Measurements from ENCODE around the gene ZDHHC14. TPM values are rescaled to one million over a fixed set of nuclear protein-coding genes. Genes with fewer than 3 reads are reported as not detected.

The ZDHHC14 gene
- polyA plus RNA-seq, 1 donor (not counting 4 experiments of a cell fraction or from before 2014, with no cell fraction given), result 6.4 TPM

GRCh38 chr6:157603314-157603940 is 222.4 kb downstream of the ZDHHC14 start:
- no peaks in the 10 kb centered on the region for H3K9me3 ChIP-seq (ENCODE audit: control insufficient read depth, low read depth, low read length)
- no peaks in the 10 kb centered on the region for H3K4me1 ChIP-seq (ENCODE audit: control insufficient read depth, extremely low read depth, insufficient read depth, low read length)
- FAIRE-seq, result no peak
- DNase-seq (ENCODE audit: low read depth, low spot score), result no peak
- H3K27ac ChIP-seq (ENCODE audit: control insufficient read depth, insufficient read depth, low read length), result no peak overlapping the region
- H3K4me2 ChIP-seq (ENCODE audit: control insufficient read depth, extremely low read depth, insufficient read depth, low read depth, low read length), result no peak overlapping the region
- H3K9me1 ChIP-seq (ENCODE audit: control insufficient read depth, extremely low read depth, insufficient read depth, low read length), result no peaks in the 10 kb centered on the region
- H2AFZ ChIP-seq (ENCODE audit: control insufficient read depth, low read length), result no peak overlapping the region
- H3K27me3 ChIP-seq (ENCODE audit: control insufficient read depth, extremely low read depth, insufficient read depth, low read length), result no peaks in the 10 kb centered on the region
- no peak overlapping the region for H3K9ac ChIP-seq (ENCODE audit: control insufficient read depth, extremely low read depth, insufficient read depth, low read length)
- dilution Hi-C loops (cut with MboI; ENCODE audit: extremely low pct_ligation_motif_present, low sequenced_read_pairs), result no loop called here
- no peak overlapping the region for H3K4me3 ChIP-seq (ENCODE audit: control insufficient read depth in 2 of 3, extremely low read depth in 1 of 3, insufficient read depth in 2 of 3, low read depth in 1 of 3, low read length in 3 of 3)
- no peaks in the 10 kb centered on the region for H3K79me2 ChIP-seq (ENCODE audit: control insufficient read depth, insufficient read depth, low read length)
- H4K20me1 ChIP-seq (ENCODE audit: control insufficient read depth, extremely low read depth, insufficient read depth, low read length), result no peaks in the 10 kb centered on the region
- H3K36me3 ChIP-seq (ENCODE audit: control insufficient read depth in 2 of 2, extremely low read depth in 1 of 2, insufficient read depth in 2 of 2, low read length in 2 of 2), result peaks cover 0 to 2% of the 10 kb centered on the region in 2 experiments
- TF ChIP-seq CTCF (optimal IDR thresholded peaks at IDR 0.05 in 1 of 3, IDR thresholded peaks at IDR 0.05 in 1 of 3, conservative IDR thresholded peaks at IDR 0.05 in 1 of 3; ENCODE audit: extremely low read depth in 1 of 3, insufficient read depth in 2 of 3, low read length in 3 of 3), result no peak

GRCh38 chr6:157603971-157604370 is 223.0 kb downstream of the ZDHHC14 start:
- Histone ChIP-seq H2AFZ (ENCODE audit: control insufficient read depth, low read length) (no peak overlapping the region), H3K27me3 (ENCODE audit: control insufficient read depth, extremely low read depth, insufficient read depth, low read length) (no peaks in the 10 kb centered on the region), H3K4me2 (ENCODE audit: control insufficient read depth, extremely low read depth, insufficient read depth, low read depth, low read length) (no peak overlapping the region), H3K4me3 (ENCODE audit: control insufficient read depth in 2 of 3, extremely low read depth in 1 of 3, insufficient read depth in 2 of 3, low read depth in 1 of 3, low read length in 3 of 3) (no peak overlapping the region), H3K9me1 (ENCODE audit: control insufficient read depth, extremely low read depth, insufficient read depth, low read length) (no peaks in the 10 kb centered on the region), H4K20me1 (ENCODE audit: control insufficient read depth, extremely low read depth, insufficient read depth, low read length) (no peaks in the 10 kb centered on the region), H3K4me1 (ENCODE audit: control insufficient read depth, extremely low read depth, insufficient read depth, low read length) (no peaks in the 10 kb centered on the region), H3K27ac (ENCODE audit: control insufficient read depth, insufficient read depth, low read length) (no peak overlapping the region), H3K9ac (ENCODE audit: control insufficient read depth, extremely low read depth, insufficient read depth, low read length) (no peak overlapping the region), H3K79me2 (ENCODE audit: control insufficient read depth, insufficient read depth, low read length) (no peaks in the 10 kb centered on the region), H3K36me3 (ENCODE audit: control insufficient read depth in 2 of 2, extremely low read depth in 1 of 2, insufficient read depth in 2 of 2, low read length in 2 of 2) (peaks cover 0 to 2% of the 10 kb centered on the region in 2 experiments), H3K9me3 (ENCODE audit: control insufficient read depth, low read depth, low read length) (no peaks in the 10 kb centered on the region)
- TF ChIP-seq CTCF (optimal IDR thresholded peaks at IDR 0.05 in 1 of 3, IDR thresholded peaks at IDR 0.05 in 1 of 3, conservative IDR thresholded peaks at IDR 0.05 in 1 of 3; ENCODE audit: extremely low read depth in 1 of 3, insufficient read depth in 2 of 3, low read length in 3 of 3) (no peak), EZH2 (IDR thresholded peaks at IDR 0.05; ENCODE audit: low read length) (no peak)
- DNase-seq (ENCODE audit: low read depth, low spot score) (no peak), FAIRE-seq (no peak)
- dilution Hi-C loops (cut with MboI; ENCODE audit: extremely low pct_ligation_motif_present, low sequenced_read_pairs), result no loop called here
